ENCODE measurements around the gene SCNN1A.

GRCh38 chr12:6360080-6360571 lies 15.2 kb downstream of the SCNN1A start:
- TF ChIP-seq SUZ12 (IDR thresholded peaks at IDR 0.05; ENCODE audit: extremely low read depth, insufficient read depth, insufficient read length) = no peak
- no peak for TF ChIP-seq ZNF274 (IDR thresholded peaks at IDR 0.05; ENCODE audit: low read depth, low read length)

Measured in NT2/D1 (cell line).